MCF 10A (cell line): ENCODE results near the gene PSMA2. TPM values are rescaled to one million over a fixed set of nuclear protein-coding genes. Genes with fewer than 3 reads are reported as not detected.

Experiments used
- BruUV-seq: library from RNA; stranded (reverse); fragments of 400-500 nt; replicated peaks from 2 replicates; lab custom pipeline; 2021; lab: Mats Ljungman, UMichigan
- CTCF ChIA-PET: fragments of 300-600 bp; sonication (Branson Sonifier 250); formaldehyde crosslinking; extraction: SDS; loops from one replicate; lab custom pipeline; 2021; ENCODE audit warnings: antibody characterized with exemption, inconsistent platforms; lab: Yijun Ruan, JAX
- POLR2A ChIA-PET: fragments of 300-600, 350-650 bp; sonication (Branson Sonifier 250); formaldehyde crosslinking; extraction: SDS; loops from one replicate; lab custom pipeline; 2020; ENCODE audit warnings: antibody characterized with exemption, inconsistent platforms; lab: Yijun Ruan, JAX
- DNase-seq: peaks from one replicate; pipeline ENCODE4 v3.0.0-alpha.2; 2018; ENCODE audit not compliant: unreplicated experiment
- H3K27ac Mint-ChIP-seq: one replicate; pipeline ENCODE4 v1.8.0; 2022; ENCODE audit warnings: mild to moderate bottlenecking, low read depth, mixed read lengths; ENCODE audit not compliant: unreplicated experiment
- H3K27me3 Mint-ChIP-seq: one replicate; pipeline ENCODE4 v1.8.0; 2022; ENCODE audit warnings: mixed read lengths; ENCODE audit not compliant: insufficient read depth, unreplicated experiment
- H3K36me3 Mint-ChIP-seq: one replicate; pipeline ENCODE4 v1.8.0; 2022; ENCODE audit warnings: mild to moderate bottlenecking, moderate library complexity, mixed read lengths; ENCODE audit not compliant: insufficient read depth, unreplicated experiment
- H3K4me1 Mint-ChIP-seq: one replicate; pipeline ENCODE4 v1.8.0; 2022; ENCODE audit warnings: mixed read lengths; ENCODE audit not compliant: insufficient read depth, unreplicated experiment
- H3K4me3 Mint-ChIP-seq: one replicate; pipeline ENCODE4 v1.8.0; 2022; ENCODE audit warnings: mild to moderate bottlenecking, moderate library complexity, mixed read lengths; ENCODE audit not compliant: unreplicated experiment
- H3K9me3 Mint-ChIP-seq: one replicate; pipeline ENCODE4 v1.8.0; 2022; ENCODE audit warnings: mixed read lengths; ENCODE audit not compliant: unreplicated experiment
- CTCF ChIP-seq: fragments of 200-600 bp; IDR thresholded peaks from one replicate; pipeline ENCODE4 v1.8.0; 2022; ENCODE audit warnings: antibody characterized with exemption, mild to moderate bottlenecking; ENCODE audit not compliant: unreplicated experiment
- intact Hi-C: fragments of 100-400 bp; cut with micrococcal nuclease; formaldehyde crosslinking; loops from 2 replicates; pipeline ENCODE4 v1.14.1; 2022
- total RNA-seq: library from RNA; stranded (reverse); gene quantifications from 2 replicates; pipeline ENCODE4 v1.2.3, GENCODE V29; 2022

PSMA2 gene
- total RNA-seq, 1 experiment from 2014 or later, result 73.8 TPM

- DNase-seq, result no peak
- no peaks in the 10 kb centered on the region for H3K27me3 Mint-ChIP-seq
- ChIA-PET CTCF (interaction anchor here (0.6 to 8.9 kb wide), 7 partner anchors 11 to 757 kb away, joined by 3 to 145 read pairs (median 4); no protein-coding TSS in a partner anchor), POLR2A (no interaction called here)
- intact Hi-C loops, result no loop called here
- TF ChIP-seq CTCF, result no peak
- H3K4me1 Mint-ChIP-seq, result no peaks in the 10 kb centered on the region
- no peak overlapping the region for H3K27ac Mint-ChIP-seq
- no peaks in the 10 kb centered on the region for H3K9me3 Mint-ChIP-seq
- no TSS peak for BruUV-seq
- no peaks in the 10 kb centered on the region for H3K36me3 Mint-ChIP-seq
- no peak overlapping the region for H3K4me3 Mint-ChIP-seq
These were observed 14.1 kb upstream of the PSMA2 start for GRCh38 chr7:42945821-42946626.

- no TSS peak for BruUV-seq
- Mint-ChIP-seq H3K9me3 (no peaks in the 10 kb centered on the region), H3K27ac (no peak overlapping the region), H3K27me3 (no peaks in the 10 kb centered on the region), H3K4me3 (no peak overlapping the region), H3K4me1 (no peaks in the 10 kb centered on the region), H3K36me3 (peaks cover 39% of the 10 kb centered on the region)
- TF ChIP-seq CTCF, result peak; percentile 89
- DNase-seq, result peak; percentile 76
- intact Hi-C loops, result loop anchor here (1.0 to 2.0 kb wide), 6 partner anchors 168 to 898 kb away; no protein-coding TSS in a partner anchor
- POLR2A ChIA-PET, result interaction anchor here (0.7 to 1.5 kb wide), 2 partner anchors 9 to 317 kb away, joined by 3 to 8 read pairs; partner anchors contain the start of genes MRPL32 and PSMA2
- CTCF ChIA-PET, result interaction anchor here (0.5 to 8.9 kb wide), 66 partner anchors 8 to 1055 kb away, joined by 3 to 145 read pairs (median 4); partner anchors contain the start of genes MRPL32 and PSMA2
These were observed 9.2 kb upstream of the PSMA2 start for GRCh38 chr7:42940985-42941847.

- no TSS peak for BruUV-seq
- Mint-ChIP-seq H3K27ac (no peak overlapping the region), H3K4me3 (no peak overlapping the region), H3K27me3 (no peaks in the 10 kb centered on the region), H3K4me1 (no peaks in the 10 kb centered on the region), H3K36me3 (peaks cover 47% of the 10 kb centered on the region), H3K9me3 (no peaks in the 10 kb centered on the region)
- TF ChIP-seq CTCF, result no peak
- CTCF ChIA-PET, result interaction anchor here (0.7 to 8.9 kb wide), 5 partner anchors 294 to 516 kb away, joined by 3 to 145 read pairs (median 8); no protein-coding TSS in a partner anchor
- POLR2A ChIA-PET, result interaction anchor here (1.4 kb wide), 1 partner anchor 323 kb away, joined by 3 read pairs; no protein-coding TSS in a partner anchor
- intact Hi-C loops, result loop anchor here (2.0 kb wide), 1 partner anchor 169 kb away; no protein-coding TSS in a partner anchor
- no peak for DNase-seq
These were observed 7.7 kb upstream of the PSMA2 start for GRCh38 chr7:42939457-42940240.
